ENCODE data around the gene PRDX5.
A peak's percentile ranks its signal among the peaks of the same experiment; 100 is the strongest.
"Not testable (repeated sequence)": the region's sequence is repeated elsewhere in the genome, so short reads cannot be mapped to it uniquely, and the experiment has no call there.

Gene PRDX5

DNA sequence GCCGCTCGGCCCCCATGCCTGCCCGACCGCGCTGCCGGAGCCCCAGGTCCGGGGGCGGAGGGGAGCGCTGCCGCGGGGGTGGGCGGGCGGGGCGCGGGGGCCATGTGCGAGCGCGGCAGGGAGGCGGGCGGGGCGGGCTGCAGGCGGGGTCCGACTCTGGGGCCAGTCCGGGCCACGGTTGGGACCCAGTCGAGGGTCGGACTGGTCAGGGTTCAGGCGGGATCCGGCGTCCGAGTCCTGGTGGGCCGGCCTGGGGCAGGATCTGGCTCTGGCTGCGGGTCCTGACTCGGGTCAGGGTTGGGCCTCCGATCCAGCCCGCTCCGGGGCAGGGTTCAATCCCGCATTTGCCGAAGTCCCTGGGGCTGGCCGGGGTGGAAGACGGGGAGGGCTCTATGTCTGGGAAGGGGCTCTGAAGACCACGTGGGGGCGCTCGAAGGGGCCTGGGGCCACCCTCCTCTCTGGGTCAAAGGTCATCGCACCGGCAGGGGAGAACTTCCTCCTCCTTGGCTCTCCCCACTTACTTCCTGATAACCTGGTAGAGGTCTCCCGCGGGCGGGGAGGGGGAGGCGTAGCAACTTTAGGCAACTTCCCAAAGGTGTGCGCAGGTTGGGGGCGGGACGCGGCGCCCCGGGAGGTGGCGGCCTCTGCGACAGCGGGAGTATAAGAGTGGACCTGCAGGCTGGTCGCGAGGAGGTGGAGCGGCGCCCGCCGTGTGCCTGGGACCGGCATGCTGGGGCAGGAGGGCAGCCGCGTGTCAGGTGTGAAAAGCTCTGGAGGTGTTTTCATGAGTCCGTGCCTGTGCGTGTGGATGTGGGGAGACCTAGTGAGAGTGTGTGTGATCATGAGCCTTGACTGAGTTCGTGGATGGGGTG, 12.0 kb upstream of the PRDX5 start:
- peak in 1 of 2 donors; percentile 44 for DNase-seq (ENCODE audit: low read depth in 2 of 2)

DNA sequence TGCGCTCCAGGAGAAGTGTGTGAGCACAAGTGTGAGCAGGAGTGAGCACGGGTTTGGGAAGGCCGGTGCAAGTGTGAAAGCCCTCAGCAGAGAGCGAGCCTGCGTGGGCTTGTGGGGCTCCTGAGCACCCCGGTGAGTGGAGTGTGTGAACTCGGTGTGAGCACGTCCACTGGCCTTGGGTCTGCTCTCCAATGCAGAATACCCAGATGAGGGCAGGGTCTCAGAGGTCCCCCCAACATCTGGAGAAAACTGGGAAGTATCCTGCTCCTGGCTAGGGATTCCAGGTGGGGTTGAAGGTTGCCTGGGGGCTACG, 11.4 kb upstream of the PRDX5 start:
- DNase-seq (ENCODE audit: low read depth in 2 of 2): no peak

DNA sequence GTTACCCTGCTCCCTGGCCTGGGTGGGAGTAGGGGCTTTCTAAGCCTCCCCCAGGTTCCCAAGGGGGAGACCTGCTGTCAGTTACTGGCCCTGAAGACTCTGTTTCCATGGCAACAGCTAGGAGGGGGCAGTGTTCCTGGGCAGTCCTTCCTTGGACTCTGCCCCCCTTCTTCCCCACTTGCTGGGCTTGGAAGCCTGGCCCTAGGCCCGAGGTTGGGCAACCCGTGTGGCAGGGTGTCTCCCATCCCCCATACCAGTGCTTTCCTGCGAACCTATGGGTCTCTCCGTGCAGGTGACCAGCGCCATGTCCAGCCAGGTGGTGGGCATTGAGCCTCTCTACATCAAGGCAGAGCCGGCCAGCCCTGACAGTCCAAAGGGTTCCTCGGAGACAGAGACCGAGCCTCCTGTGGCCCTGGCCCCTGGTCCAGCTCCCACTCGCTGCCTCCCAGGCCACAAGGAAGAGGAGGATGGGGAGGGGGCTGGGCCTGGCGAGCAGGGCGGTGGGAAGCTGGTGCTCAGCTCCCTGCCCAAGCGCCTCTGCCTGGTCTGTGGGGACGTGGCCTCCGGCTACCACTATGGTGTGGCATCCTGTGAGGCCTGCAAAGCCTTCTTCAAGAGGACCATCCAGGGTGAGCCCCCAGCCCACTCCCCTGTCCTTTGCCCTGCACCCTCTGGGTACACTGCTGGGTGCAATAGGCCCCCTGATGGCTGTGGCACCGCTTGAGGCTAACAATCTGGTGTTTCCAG, 10.9 kb upstream of the PRDX5 start:
- no peak for DNase-seq (ENCODE audit: low read depth in 2 of 2)

DNA sequence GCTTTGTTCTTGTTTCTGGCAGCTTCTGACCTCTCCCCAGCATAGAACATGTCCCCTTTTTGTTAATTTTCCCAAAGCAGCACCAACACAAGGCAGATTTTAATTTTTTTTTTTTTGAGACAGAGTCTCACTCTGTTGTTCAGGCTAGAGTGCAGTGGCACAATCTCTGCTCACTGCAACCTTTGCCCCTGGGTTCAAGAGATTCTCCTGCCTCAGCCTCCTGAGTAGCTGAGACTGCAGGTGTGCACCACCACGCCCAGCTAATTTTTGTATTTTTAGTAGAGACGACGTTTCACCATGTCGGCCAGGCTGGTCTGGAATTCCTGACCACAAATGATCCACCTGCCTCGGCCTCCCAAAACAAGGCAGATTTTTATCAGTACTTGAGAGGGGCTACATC, 10.1 kb upstream of the PRDX5 start:
- DNase-seq (ENCODE audit: low read depth in 2 of 2): not testable (repeated sequence)

DNA sequence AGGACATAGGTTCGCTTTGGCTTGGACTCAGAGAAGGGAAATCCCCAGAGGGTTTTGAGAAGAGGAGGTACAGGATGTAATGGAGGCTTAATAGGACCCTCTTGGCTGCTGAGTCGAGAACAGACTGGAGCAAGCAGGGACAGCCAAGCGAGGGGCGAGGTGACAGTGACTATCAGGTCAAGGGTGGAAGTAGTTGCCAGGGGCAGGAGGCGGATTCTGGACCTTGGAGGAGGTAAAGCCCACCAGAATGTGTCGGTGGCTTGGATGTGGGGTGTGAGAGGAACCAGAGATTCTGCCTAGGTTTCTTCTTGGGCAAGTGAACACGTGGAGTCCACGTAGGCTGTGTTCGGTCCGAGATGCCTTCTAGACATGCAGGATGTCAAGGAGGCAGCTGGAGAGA, 5.0 kb upstream of the PRDX5 start:
- no peak for DNase-seq (ENCODE audit: low read depth in 2 of 2)

DNA sequence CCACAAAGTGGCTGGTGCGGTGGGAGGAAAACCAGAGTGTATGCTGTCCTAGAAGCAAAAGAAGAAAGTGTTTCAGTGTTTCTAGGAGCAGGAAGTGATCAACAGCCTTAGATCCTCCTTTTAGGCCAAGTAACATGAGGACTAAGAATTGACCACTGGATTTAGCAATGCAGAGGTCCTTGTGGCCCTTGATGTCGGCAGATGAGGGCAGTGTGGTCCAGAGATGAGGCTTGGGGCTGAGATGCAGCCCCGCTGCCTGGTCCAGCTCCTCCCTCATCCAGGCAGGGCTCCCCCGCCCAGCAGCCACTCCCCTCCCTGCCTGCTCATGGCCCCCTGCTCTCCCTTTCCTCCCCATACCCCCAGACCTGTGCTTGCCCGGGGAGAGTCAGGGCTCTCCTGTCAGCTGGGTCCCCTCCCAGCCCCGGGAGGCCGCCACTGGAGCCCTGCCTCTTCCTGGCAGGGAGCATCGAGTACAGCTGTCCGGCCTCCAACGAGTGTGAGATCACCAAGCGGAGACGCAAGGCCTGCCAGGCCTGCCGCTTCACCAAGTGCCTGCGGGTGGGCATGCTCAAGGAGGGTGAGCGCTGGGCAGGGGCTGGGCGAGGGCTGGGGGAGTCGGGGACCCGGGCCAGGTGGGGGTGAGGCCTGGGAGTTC, 4.3 kb upstream of the PRDX5 start:
- DNase-seq (ENCODE audit: low read depth in 2 of 2): no peak

DNA sequence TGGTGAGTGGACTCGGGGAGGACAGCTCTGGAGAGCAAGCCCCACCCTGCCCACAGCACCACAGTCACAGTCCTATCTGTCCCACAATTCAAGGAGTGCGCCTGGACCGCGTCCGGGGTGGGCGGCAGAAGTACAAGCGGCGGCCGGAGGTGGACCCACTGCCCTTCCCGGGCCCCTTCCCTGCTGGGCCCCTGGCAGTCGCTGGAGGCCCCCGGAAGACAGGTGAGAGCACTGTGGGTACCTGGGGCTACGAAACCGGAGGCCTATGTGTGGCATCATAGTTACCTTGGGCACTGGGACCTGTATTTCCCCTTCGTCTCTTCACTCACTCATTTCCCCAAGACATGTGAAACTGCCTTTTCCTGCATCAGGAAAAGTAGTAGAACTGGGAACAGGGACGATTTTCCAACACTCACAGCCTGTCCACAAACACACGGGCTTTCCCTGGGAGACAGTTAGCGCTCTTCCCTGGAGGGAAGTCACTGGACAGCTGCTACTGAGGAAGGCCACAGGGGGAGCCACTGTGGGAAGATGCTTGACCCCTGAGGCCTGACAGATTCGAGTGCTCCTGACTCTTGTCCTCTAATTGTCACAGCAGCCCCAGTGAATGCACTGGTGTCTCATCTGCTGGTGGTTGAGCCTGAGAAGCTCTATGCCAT, 3.6 kb upstream of the PRDX5 start:
- no peak for DNase-seq (ENCODE audit: low read depth in 2 of 2)

DNA sequence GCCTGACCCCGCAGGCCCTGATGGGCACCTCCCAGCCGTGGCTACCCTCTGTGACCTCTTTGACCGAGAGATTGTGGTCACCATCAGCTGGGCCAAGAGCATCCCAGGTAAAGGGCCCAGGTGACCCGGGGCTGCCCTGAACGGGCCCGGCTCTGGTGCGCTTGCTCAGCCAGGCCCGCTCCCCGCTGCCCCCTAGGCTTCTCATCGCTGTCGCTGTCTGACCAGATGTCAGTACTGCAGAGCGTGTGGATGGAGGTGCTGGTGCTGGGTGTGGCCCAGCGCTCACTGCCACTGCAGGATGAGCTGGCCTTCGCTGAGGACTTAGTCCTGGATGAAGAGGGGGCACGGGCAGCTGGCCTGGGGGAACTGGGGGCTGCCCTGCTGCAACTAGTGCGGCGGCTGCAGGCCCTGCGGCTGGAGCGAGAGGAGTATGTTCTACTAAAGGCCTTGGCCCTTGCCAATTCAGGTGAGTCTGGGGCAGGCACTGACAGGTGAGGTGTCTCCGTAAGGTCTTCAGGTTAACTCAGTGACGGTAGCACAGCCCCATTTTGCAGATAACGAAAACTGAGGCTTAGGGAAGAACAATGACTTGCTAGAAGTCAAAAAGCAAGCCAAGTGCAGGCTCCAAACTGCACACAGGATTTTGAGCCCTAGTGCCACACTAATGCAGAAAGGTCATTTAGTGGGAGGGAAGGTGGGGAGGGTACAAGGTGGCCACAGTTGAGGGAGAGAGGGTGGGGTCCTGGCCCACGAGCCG, 2.9 kb upstream of the PRDX5 start:
- DNase-seq (ENCODE audit: low read depth in 2 of 2): no peak

DNA sequence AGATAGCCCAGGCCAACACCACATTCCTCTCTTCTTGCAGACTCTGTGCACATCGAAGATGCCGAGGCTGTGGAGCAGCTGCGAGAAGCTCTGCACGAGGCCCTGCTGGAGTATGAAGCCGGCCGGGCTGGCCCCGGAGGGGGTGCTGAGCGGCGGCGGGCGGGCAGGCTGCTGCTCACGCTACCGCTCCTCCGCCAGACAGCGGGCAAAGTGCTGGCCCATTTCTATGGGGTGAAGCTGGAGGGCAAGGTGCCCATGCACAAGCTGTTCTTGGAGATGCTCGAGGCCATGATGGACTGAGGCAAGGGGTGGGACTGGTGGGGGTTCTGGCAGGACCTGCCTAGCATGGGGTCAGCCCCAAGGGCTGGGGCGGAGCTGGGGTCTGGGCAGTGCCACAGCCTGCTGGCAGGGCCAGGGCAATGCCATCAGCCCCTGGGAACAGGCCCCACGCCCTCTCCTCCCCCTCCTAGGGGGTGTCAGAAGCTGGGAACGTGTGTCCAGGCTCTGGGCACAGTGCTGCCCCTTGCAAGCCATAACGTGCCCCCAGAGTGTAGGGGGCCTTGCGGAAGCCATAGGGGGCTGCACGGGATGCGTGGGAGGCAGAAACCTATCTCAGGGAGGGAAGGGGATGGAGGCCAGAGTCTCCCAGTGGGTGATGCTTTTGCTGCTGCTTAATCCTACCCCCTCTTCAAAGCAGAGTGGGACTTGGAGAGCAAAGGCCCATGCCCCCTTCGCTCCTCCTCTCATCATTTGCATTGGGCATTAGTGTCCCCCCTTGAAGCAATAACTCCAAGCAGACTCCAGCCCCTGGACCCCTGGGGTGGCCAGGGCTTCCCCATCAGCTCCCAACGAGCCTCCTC, 2.0 kb upstream of the PRDX5 start:
- not testable (repeated sequence) for DNase-seq (ENCODE audit: low read depth in 2 of 2)

DNA sequence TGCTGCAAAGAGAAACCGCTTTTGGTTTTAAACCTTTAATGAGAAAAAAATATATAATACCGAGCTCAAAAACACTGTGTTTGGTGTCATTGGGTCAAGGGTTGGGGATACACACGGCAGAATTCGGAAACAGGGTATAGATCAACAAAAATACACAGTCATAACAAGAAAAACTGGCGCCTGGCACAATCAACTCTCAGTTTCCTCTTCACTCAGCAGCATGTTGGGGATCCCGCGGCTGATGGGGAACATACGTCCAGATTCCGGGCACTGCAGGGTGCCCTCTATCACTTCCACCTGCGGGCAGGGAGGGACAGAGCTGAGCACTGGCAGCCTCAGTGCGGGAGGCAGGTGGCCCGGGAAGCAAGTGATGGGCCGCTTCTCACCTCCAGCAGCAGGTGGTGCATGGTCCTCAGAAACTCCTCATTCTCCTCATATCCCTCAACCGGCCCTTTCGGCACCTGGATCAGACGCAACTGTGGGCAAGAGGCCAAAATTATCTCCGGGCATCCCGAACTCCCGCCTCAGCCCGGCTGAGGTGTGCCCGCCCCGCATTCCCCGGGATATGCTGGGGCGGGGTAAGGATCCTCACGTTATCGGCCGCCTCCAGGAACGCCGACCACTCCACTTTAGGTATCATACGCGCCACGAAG, 1.1 kb upstream of the PRDX5 start:
- no peak for DNase-seq (ENCODE audit: low read depth in 2 of 2)

DNA sequence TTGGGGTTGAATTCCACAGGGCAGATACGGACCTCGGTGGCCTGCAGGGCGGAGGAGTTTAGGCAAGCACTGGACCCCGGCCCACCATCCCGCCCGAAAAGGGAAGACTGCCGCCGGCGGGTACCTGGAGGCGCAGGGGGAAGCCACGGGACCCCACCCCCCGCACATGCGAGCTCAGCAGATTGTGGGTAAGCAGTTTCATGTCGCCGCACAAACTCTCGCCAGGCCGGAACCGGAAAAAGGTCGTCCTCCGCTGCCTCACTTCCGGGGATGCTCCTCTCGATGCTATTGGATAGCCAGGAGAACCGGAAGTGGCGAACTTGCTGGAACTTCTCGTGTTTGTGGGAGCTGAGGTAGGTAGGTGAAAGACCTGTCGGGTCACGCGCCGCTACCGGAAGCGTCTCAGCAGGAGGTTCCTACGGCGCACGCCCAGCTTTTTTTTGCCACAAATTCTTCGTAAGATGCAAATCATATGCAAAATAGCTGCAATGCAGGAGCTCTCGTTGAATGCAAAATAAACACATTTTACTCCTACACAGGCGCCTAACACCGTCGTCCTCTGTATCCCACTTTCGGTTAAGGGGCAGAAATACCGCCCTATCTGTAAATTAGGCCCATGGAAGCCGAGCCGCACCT, 478 bp upstream of the PRDX5 start, which contains the start of gene TRMT112:
Gene TRMT112 (minus strand): TSS at position 235 of the 636 bp plus-strand sequence. CDS start 33 bp downstream, at position 202.
- peak; percentile 79 to 93 for DNase-seq (ENCODE audit: low read depth in 2 of 2)

DNA sequence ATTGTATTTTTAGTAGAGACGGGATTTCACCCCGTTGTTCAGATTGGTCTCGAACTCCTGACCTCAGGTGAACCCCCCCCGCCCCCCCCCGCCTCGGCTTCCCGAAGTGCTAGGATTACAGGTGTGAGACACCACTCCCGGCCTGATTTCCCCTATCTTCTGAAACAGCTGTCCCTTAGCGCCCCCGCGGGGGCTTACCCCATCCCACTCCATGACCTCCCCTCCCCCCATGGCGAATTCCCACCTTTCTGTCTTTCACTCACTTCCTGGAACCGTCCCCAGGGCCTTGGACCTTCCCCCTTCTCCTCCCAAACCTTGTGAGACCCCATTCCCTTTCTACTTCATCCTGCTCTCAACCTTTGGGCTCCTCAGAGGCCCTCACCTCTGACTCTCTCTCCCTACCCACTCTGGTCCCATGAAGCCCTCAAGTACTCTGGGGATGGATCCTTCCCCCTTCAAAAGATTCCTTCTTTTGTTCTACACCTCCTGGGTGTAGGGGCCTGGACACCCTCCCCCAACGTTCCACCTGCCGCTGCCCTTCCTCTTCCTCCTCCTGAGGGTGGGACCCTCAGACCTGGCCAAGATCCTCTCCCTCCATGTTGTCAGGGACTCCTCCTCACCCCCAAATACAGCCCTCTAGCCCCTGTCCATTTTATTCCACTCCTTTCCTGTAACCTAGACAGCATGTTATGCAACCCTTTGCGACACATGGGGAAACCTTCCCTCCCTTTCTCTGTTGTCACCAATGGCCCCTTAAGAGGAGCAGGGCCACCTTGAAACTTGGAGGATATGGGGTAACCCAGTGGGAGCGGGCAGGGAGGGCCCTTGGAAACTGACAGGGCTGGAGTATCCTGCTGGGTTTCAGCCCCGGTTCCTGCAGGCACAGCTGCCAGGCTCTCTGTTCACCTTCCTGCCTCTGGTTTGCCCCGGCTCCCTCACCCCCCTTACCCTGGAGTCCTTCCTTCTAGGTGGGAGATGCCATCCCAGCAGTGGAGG, 1.1 kb downstream of the PRDX5 start:
- no peak for DNase-seq (ENCODE audit: low read depth in 2 of 2)

DNA sequence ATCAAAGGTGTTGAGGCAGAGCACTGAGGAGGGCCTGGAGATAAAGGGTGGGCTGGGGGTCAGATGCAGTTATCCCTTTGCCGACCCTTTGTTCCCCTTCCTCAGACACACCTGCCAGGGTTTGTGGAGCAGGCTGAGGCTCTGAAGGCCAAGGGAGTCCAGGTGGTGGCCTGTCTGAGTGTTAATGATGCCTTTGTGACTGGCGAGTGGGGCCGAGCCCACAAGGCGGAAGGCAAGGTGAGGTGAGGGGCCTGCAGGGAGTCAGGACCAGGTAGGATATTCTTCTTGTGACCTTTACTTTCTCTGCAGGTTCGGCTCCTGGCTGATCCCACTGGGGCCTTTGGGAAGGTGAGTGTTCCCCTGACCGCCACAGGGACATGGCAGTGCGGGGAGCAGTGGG, 2.6 kb downstream of the PRDX5 start:
- DNase-seq (ENCODE audit: low read depth in 2 of 2): no peak

DNA sequence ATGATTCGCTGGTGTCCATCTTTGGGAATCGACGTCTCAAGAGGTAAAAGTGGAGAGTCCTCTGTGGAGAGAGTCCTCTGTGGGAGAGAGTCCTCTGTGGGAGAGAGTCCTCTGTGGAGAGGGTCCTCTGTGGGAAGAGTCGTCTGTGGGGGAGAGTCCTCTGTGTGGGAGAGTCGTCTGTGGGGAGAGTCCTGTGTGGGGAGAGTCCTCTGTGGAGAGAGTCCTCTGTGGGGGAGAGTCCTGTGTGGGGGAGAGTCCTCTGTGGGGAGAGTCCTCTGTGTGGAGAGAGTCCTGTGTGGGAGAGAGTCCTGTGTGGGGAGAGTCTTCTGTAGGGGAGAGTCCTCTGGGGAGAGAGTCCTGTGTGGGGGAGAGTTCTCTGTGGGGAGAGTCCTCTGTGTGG, 3.1 kb downstream of the PRDX5 start:
- DNase-seq (ENCODE audit: low read depth in 2 of 2): no peak

DNA sequence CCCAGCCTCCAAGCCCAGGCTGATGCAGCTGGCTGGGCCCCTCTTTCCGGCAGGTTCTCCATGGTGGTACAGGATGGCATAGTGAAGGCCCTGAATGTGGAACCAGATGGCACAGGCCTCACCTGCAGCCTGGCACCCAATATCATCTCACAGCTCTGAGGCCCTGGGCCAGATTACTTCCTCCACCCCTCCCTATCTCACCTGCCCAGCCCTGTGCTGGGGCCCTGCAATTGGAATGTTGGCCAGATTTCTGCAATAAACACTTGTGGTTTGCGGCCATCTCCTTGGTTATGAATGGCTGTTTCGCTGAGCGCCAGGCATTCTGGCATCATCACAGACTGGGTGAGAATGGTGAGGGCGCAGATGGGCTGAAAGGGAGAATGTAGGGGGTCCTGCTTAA, 3.6 kb downstream of the PRDX5 start:
- no peak for DNase-seq (ENCODE audit: low read depth in 2 of 2)

DNA sequence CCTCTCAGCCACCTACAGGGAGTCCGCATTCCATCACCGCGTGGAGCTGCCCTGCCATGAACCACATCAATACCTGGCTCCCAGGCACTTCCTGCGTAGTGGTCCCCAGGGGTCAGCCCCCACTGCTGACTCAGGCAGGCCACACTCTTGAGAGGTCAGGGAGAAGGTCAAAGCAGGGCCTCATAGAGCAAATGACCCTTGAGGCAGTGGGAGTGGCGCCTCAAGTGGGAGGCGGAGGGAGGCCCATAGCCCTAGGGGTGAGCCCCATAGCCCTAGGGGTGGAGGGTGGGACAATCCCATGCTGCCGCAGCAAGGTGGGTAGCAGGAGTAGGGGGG, 5.0 kb downstream of the PRDX5 start:
- no peak for DNase-seq (ENCODE audit: low read depth in 2 of 2)

DNA sequence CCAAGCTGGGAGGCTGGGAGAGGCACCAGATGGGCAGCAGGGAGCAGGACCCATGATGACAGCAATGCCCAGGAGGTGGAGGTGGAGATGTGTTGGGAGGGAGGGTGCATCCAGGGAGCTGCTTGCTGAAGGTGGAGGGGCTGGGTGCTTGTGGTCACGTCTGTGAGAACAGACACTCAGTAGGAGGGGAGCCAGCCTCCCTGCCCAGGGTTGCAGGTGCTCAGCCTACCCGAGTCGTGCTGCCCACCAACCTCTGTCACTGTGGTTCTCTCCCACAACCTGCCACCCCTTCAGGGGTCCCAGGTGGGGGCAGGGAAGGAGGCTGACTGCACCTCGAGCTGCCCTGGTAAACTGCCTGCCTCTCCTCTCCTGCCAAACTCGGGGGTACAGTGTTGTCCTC, 5.5 kb downstream of the PRDX5 start:
- no peak for DNase-seq (ENCODE audit: low read depth in 2 of 2)

DNA sequence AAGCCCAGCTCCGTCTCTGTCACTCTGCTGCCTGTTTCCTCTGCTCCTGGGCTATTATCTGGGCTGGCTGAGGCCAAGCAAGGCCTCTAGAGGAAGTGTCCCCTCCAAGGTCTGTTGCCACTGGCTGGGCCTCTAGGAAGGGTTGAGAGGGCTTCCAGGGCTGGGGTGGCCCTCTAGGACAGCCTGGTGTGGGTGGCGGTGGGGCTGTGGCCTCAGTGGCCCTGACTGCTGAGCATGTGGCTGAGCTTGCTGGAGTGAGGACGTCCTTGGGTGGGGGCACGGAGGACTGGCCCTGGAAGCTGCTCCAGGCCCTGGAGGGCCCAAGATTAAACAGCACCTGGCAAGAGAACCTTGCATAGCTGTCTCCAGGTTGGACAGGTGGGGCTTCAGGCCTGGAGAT, 6.1 kb downstream of the PRDX5 start:
- DNase-seq (ENCODE audit: low read depth in 2 of 2): not testable (repeated sequence)
